Parathyroid adenoma (tissue), 2 donors: ENCODE results near the gene ZDHHC5.

Experiments used
- H2AFZ ChIP-seq: fragments of 300-600 bp; sonication (generic); one replicate; pipeline ENCODE4 v1.7.0; 2017; ENCODE audit warnings: antibody characterized with exemption, mild to moderate bottlenecking
- H3K27ac ChIP-seq: fragments of 300-600 bp; sonication (generic); one replicate; pipeline ENCODE4 v1.7.0; 2017
- H3K27me3 ChIP-seq: fragments of 300-600 bp; sonication (generic); one replicate; pipeline ENCODE4 v1.7.0; 2017; ENCODE audit warnings: low read length; ENCODE audit not compliant: control insufficient read depth, insufficient read depth
- H3K36me3 ChIP-seq: fragments of 300-600 bp; sonication (generic); one replicate; pipeline ENCODE4 v1.7.0; 2017; ENCODE audit warnings: low read length; ENCODE audit not compliant: control insufficient read depth, insufficient read depth
- H3K4me1 ChIP-seq: fragments of 300-600 bp; sonication (generic); one replicate; pipeline ENCODE4 v1.7.0; 2017; ENCODE audit warnings: control low read depth
- H3K4me2 ChIP-seq: fragments of 300-600 bp; sonication (generic); one replicate; pipeline ENCODE4 v1.7.0; 2017; ENCODE audit warnings: low read length
- H3K4me3 ChIP-seq: fragments of 300-600 bp; sonication (generic); one replicate; pipeline ENCODE4 v1.7.0; 2017; ENCODE audit warnings: low read depth, low read length
- H3K79me2 ChIP-seq: fragments of 300-600 bp; sonication (generic); one replicate; pipeline ENCODE4 v1.7.0; 2017; ENCODE audit warnings: control low read depth
- H3K9ac ChIP-seq: fragments of 300-600 bp; sonication (generic); one replicate; pipeline ENCODE4 v1.7.0; 2017; ENCODE audit warnings: mild to moderate bottlenecking
- H3K9me3 ChIP-seq: fragments of 300-600 bp; sonication (generic); one replicate; pipeline ENCODE4 v1.7.0; 2017; ENCODE audit warnings: low read length; ENCODE audit not compliant: control insufficient read depth
- CTCF ChIP-seq: fragments of 300-600 bp; sonication (generic); IDR thresholded peaks from one replicate; pipeline ENCODE4 v1.7.0; 2017; ENCODE audit warnings: antibody characterized with exemption, mild to moderate bottlenecking
- donor health status: primary hyperparathyroidism.

Gene ZDHHC5

GRCh38 chr11:57644748-57645688, 22.9 kb upstream of the ZDHHC5 start:
- H3K4me1 ChIP-seq = no peaks in the 10 kb centered on the region
- H3K27me3 ChIP-seq = no peaks in the 10 kb centered on the region
- H3K36me3 ChIP-seq = no peaks in the 10 kb centered on the region
- no peaks in the 10 kb centered on the region for H3K9me3 ChIP-seq
- H3K79me2 ChIP-seq = no peaks in the 10 kb centered on the region
- H3K27ac ChIP-seq = no peak overlapping the region
- no peak overlapping the region for H3K9ac ChIP-seq
- no peak overlapping the region for H3K4me3 ChIP-seq
- H2AFZ ChIP-seq = no peak overlapping the region
- H3K4me2 ChIP-seq = no peak overlapping the region
- peak; percentile 67 for TF ChIP-seq CTCF

- H3K27ac ChIP-seq = no peak overlapping the region
- no peaks in the 10 kb centered on the region for H3K9me3 ChIP-seq
- no peak overlapping the region for H2AFZ ChIP-seq
- H3K79me2 ChIP-seq = no peaks in the 10 kb centered on the region
- H3K9ac ChIP-seq = no peak overlapping the region
- no peaks in the 10 kb centered on the region for H3K4me1 ChIP-seq
- H3K4me2 ChIP-seq = no peak overlapping the region
- H3K36me3 ChIP-seq = no peaks in the 10 kb centered on the region
- H3K27me3 ChIP-seq = no peaks in the 10 kb centered on the region
- no peak overlapping the region for H3K4me3 ChIP-seq
- no peak for TF ChIP-seq CTCF
Observed at GRCh38 chr11:57645689-57646085, 22.2 kb upstream of the ZDHHC5 start.

GRCh38 chr11:57646194-57646798, 21.6 kb upstream of the ZDHHC5 start:
- H3K4me3 ChIP-seq = no peak overlapping the region
- H3K4me2 ChIP-seq = no peak overlapping the region
- H3K36me3 ChIP-seq = no peaks in the 10 kb centered on the region
- no peaks in the 10 kb centered on the region for H3K27me3 ChIP-seq
- H3K79me2 ChIP-seq = no peaks in the 10 kb centered on the region
- no peak overlapping the region for H2AFZ ChIP-seq
- H3K27ac ChIP-seq = no peak overlapping the region
- no peak for TF ChIP-seq CTCF
- no peaks in the 10 kb centered on the region for H3K4me1 ChIP-seq
- no peaks in the 10 kb centered on the region for H3K9me3 ChIP-seq
- H3K9ac ChIP-seq = no peak overlapping the region

- Histone ChIP-seq H3K9ac (no peak overlapping the region), H3K79me2 (no peaks in the 10 kb centered on the region), H3K36me3 (no peaks in the 10 kb centered on the region), H3K27me3 (no peaks in the 10 kb centered on the region), H2AFZ (no peak overlapping the region), H3K4me3 (no peak overlapping the region), H3K4me2 (no peak overlapping the region), H3K4me1 (no peaks in the 10 kb centered on the region), H3K9me3 (no peaks in the 10 kb centered on the region), H3K27ac (no peak overlapping the region)
- TF ChIP-seq CTCF = no peak
Observed at GRCh38 chr11:57646799-57647303, 21.1 kb upstream of the ZDHHC5 start.
